Stimulated activated CD4-positive, alpha-beta T cell treated with anti-CD3 and anti-CD28 coated beads, TNF-alpha, amount 100 ng/mL, for 1 hour (primary cell): ENCODE measurements around the gene MRPL53.

Experiments used
- DNase-seq, 3 donors: peaks; one replicate each; pipeline ENCODE4 v3.0.0-alpha.2; 2020; ENCODE audit warnings: low read depth in 3 of 3, low spot score in 1 of 3

MRPL53 gene

GRCh38 chr2:74472086-74472944 lies at the start of gene MRPL53:
Gene MRPL53, minus strand, starts transcription at chr2:74472680. Its CDS starts 20 bp downstream, at chr2:74472660.
- DNase-seq: peak; percentile 88 to 97 (median 93)

GRCh38 chr2:74516650-74517049 lies 44.2 kb upstream of the MRPL53 start:
- no peak for DNase-seq

DNA sequence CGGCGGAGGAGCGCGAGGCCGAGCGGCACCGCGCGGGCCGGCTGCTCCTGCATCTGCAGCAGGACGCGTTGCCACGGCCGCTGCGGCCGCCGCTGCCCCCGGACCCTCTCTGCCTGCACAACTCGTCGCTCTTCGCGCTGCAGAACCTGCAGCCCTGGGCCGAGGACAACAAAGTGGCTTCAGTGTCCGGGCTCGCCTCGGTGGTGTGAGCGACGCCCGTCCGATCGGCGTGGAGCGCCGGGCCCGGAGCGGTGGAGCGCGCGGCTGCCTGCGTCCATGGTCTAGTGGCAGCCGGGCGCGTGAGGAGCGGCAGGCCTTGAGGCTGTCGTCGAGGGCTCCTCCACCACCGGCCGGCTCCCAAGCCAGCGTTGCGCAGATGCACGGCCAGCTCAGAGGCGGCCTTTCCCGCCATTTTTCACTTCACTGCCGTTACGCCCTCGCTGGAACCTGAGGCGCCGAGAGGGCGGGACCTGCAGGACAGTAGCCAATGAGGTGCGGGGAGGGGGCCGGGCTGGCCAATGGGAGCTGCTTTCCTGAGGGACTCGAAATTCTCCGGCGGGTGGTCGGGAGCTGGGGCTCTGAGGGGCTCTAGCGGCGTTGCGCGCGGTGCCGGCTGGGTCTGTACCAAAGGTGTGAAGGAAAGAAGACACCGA lies 43.6 kb upstream of the MRPL53 start:
- peak in 2 of 3 donors; percentile 58 to 80 for DNase-seq

GRCh38 chr2:74515271-74515980 lies 42.9 kb upstream of the MRPL53 start:
- DNase-seq: no peak

GRCh38 chr2:74514368-74515270 lies 42.1 kb upstream of the MRPL53 start, which contains the start of gene TLX2:
Gene TLX2, plus strand, starts transcription at chr2:74514450. Its CDS starts 357 bp downstream, at chr2:74514807.
- no peak for DNase-seq

DNA sequence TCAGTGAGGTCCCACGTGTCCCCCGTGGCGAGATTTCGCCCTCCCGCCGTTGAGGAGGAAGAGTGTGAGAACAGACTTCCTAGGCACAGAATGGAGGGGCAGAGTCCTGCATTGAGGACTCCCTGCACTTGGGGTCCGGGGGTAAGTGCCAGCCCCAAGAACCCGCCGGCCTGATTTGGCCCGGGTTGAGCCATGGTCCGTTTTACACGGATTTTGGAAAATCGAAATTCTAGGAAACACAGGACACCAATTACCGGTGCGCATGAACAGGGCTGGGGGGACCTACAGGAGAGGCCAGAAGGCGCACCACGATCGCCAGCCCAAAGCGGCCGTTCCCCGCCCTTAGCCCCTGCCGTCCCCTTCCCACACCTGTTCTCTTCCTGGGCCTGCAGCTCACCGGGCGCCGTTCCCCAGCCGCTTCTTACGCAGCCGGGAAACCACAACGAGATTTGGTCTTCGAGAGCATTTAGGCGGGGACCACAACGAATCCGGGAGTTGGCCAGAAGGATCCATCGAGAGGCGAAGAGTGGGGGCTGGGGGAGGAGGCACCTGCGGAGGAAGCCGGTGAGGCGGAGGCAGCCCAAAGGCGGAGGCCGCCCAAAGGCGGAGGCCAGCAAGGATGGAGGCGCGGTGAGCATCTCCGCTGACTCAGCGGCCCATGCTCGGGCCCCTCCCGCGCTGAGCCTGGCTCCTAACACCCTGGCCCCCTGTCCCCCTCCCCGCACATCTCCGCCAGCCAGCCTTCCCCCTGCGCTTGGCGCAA lies 41.3 kb upstream of the MRPL53 start:
- no peak for DNase-seq

- no peak for DNase-seq
Measured at GRCh38 chr2:74512744-74513604, 40.5 kb upstream of the MRPL53 start.

DNA sequence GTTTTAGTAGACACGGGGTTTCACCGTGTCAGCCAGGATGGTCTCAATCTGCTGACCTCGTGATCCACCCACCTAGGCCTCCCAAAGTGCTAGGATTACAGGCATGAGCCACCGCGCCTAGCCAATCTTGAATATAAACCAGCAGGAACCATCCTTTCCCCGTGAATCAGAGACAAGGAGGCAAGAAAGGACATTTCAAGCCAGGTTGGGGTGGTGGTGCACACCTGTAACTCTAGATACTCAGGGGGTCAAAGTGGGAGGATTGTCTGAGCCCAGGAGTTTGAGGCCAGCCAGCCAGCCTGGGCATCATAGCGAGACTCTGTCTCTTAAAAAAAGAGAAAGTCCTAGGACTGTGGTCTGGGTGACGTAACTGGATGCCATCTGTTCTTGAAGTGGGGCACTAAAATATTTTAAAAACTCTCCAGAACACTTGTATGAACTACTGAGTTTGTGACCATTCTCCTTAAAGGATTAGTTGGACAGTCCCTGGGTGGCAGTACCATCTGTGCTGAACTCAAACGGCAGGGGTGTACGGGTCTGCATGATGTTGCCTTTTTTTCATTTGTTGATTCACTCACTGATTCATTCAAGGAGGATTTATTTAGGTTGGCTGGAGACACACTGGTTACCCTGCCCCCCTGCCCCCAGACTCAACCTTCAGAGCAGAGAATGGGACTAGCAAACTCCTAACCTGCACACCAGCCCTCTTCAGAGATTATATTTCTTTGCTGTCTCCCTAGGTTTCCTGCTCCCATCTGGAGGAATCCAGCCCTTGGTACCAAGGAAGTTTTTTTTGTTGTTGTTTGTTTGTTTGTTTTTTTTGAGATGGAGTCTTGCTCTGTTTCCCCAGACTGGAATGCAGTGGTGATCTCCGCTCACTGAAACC lies 38.9 kb upstream of the MRPL53 start:
- no peak for DNase-seq

GRCh38 chr2:74510272-74510671 lies 37.8 kb upstream of the MRPL53 start:
- DNase-seq: no peak

- no peak for DNase-seq
Measured at GRCh38 chr2:74507926-74508520, 35.5 kb upstream of the MRPL53 start.

GRCh38 chr2:74507145-74507925 lies 34.9 kb upstream of the MRPL53 start, which contains the start of gene PCGF1:
Gene PCGF1, minus strand, starts transcription at chr2:74507695. Its CDS starts 27 bp downstream, at chr2:74507668.
- peak; percentile 94 to 99 (median 96) for DNase-seq

DNA sequence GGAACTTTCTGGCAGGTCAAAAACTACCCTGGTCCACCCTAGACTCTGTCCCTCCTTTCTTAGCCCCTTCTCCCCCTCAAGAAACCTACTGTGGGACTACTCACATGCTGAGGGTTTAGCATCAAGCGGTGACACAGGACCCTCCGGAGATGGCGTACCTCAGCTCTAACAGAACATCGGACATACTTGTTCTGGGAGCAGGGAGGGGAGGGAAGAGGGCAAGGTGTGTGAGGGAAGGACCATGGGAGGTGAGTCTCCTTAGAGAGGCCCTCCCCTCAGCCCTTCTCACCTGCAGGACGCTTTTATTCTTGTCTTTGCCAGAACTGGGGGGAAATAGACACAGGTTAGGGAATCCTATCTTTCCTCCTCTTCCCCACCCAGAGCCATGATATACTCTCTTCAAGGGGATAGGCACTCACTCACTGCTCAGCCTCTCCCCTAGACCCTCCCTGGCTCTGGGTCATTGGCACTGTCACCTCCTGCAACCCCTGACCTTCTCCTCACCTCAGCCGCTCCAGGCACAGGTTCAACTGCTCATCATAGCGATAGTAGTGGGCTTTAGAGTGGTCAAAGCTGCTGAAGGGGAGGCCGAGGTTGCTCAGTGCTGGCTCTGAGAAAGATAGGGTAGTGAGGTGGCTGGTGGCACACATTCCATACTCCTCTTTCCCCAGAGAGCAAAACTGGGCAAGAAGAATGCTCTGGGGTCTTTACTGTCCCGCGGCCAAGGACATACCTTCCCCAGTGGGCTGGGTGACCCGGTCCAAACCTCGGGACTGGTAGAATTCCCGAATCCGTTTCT lies 33.2 kb upstream of the MRPL53 start:
- DNase-seq: no peak

DNA sequence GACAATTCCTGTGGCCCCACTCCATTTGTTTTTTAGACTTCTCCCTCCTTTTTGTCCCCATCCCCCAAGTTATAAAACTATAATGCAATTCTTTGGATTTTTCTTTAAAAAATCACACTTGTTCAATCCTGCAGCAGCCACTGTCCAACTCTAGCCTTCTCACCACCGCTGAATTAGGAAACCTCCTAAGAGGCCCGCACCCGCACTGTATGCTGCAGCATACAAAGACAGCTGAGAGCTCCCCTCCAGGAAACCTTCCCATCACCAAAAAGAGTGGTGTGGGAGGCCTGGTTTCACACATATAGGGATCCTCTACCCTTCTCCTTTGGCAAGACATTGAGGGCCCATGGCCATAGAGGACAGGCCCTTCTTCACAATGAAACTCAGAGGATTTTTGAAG lies 32.1 kb upstream of the MRPL53 start:
- no peak for DNase-seq

- DNase-seq: no peak
Measured at GRCh38 chr2:74503506-74504475, 31.3 kb upstream of the MRPL53 start.
